CD4-positive, CD25-positive, alpha-beta regulatory T cell (primary cell): ENCODE measurements around the gene UTP4. TPM values are rescaled to one million over a fixed set of nuclear protein-coding genes. Genes with fewer than 3 reads are reported as not detected.
A peak's percentile ranks its signal among the peaks of the same experiment; 100 is the strongest.

Experiments
- ATAC-seq, 2 donors: fragments of 150-1000 bp; cut with Tn5 transposase; one replicate each; pipeline ENCODE4 v1.10.0; 2021; ENCODE audit warnings: low read depth in 2 of 2, moderate number of reproducible peaks in 2 of 2, moderate library complexity in 1 of 2
- DNase-seq, 3 donors: peaks; one replicate each; pipeline versions ENCODE4 v3.0.0 to v3.0.0-alpha.2; 2012 to 2022; ENCODE audit warnings: mixed read lengths in 1 of 3
- H3K27ac ChIP-seq: one replicate; pipeline ENCODE4 v1.7.0; 2013; ENCODE audit warnings: mild to moderate bottlenecking, low read length; ENCODE audit not compliant: insufficient read depth, poor library complexity, severe bottlenecking
- H3K27me3 ChIP-seq: one replicate; pipeline ENCODE4 v1.7.0; 2013; ENCODE audit warnings: low read length; ENCODE audit not compliant: control insufficient read depth, insufficient read depth
- H3K36me3 ChIP-seq: one replicate; pipeline ENCODE4 v1.7.0; 2013; ENCODE audit warnings: mild to moderate bottlenecking, low read length, moderate library complexity; ENCODE audit not compliant: control insufficient read depth, insufficient read depth
- H3K4me1 ChIP-seq: 2 replicates; pipeline ENCODE4 v1.7.0; 2013; ENCODE audit warnings: mild to moderate bottlenecking, low read length; ENCODE audit not compliant: insufficient read depth, control insufficient read depth, poor library complexity, severe bottlenecking
- H3K4me3 ChIP-seq: one replicate; pipeline ENCODE4 v1.7.0; 2013; ENCODE audit warnings: low read depth, mild to moderate bottlenecking, low read length, moderate library complexity
- H3K9me3 ChIP-seq, 2 experiments: 1 replicate in 1 of 2; 2 replicates in 1 of 2; pipeline ENCODE4 v1.7.0; 2013; ENCODE audit warnings: low read length in 2 of 2, mild to moderate bottlenecking in 1 of 2, moderate library complexity in 1 of 2; ENCODE audit not compliant: control insufficient read depth in 2 of 2
- H3K27ac Mint-ChIP-seq, 3 donors: one replicate each; pipeline ENCODE4 v1.8.0; 2020 to 2022; ENCODE audit warnings: mild to moderate bottlenecking in 3 of 3, mixed read lengths in 3 of 3, moderate library complexity in 2 of 3
- H3K27me3 Mint-ChIP-seq: one replicate; pipeline ENCODE4 v1.8.0; 2022; ENCODE audit warnings: mild to moderate bottlenecking, mixed read lengths
- H3K36me3 Mint-ChIP-seq: one replicate; pipeline ENCODE4 v1.8.0; 2020; ENCODE audit warnings: mixed read lengths
- H3K4me1 Mint-ChIP-seq, 4 donors: one replicate each; pipeline ENCODE4 v1.8.0; 2020 to 2022; ENCODE audit warnings: mixed read lengths in 4 of 4, mild to moderate bottlenecking in 1 of 4
- H3K4me3 Mint-ChIP-seq, 4 donors: one replicate each; pipeline ENCODE4 v1.8.0; 2020 to 2022; ENCODE audit warnings: mild to moderate bottlenecking in 4 of 4, mixed read lengths in 4 of 4, moderate library complexity in 3 of 4
- H3K9me3 Mint-ChIP-seq, 7 donors: one replicate each; pipeline ENCODE4 v1.8.0; 2020 to 2022; ENCODE audit warnings: mixed read lengths in 7 of 7, mild to moderate bottlenecking in 3 of 7, moderate library complexity in 2 of 7
- polyA plus RNA-seq, 4 donors: library from polyadenylated mRNA; unstranded; fragments of 300-500 nt; fragmentation: Illumina TruSeq; gene quantifications; one replicate each; pipeline ENCODE4 v1.2.3, GENCODE V29; 2021
- total RNA-seq: library from RNA; stranded (reverse); gene quantifications from one replicate; pipeline ENCODE4 v1.2.3, GENCODE V29; 2022

Gene UTP4
- total and polyA plus RNA-seq, 5 donors from 2014 or later: 44.4 to 63.2 (median 50.8) TPM

DNA sequence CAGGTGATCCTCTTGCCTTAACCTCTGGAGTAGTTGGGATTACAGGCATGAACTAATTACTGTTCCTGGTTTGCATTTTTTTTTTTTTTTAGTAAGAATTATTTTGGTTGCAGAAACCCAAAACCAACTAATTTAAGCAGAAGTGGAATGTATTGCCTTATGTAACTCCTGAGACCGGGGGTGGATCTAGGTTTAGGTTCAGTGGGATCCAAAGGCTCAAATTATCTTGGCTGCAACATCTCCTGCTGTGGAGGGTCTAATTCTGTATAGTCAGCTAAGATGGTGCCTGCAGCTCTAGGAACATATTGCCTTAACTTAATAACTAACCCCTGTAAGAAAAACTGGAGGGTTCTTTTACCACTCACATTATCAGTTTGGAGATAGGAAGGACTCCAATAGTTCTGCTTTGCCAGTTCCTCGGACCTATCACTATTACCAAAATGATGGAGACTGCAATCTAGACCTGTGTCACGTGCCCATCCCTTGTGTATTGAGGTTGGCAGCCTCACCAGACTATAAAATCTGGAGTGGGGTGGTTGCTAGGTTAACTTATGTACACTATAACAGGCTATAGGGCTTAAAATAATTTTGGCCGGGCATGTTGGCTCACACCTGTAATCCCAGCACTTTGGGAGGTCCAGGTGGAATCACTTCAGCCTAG is 63.0 kb downstream of the UTP4 start:
- Histone ChIP-seq H3K27ac (no peak overlapping the region), H3K4me1 (peaks cover 8% of the 10 kb centered on the region), H3K36me3 (no peaks in the 10 kb centered on the region), H3K27me3 (no peaks in the 10 kb centered on the region), H3K4me3 (no peak overlapping the region), H3K9me3 (no peaks in the 10 kb centered on the region)
- Mint-ChIP-seq H3K9me3 (no peaks in the 10 kb centered on the region), H3K27me3 (no peaks in the 10 kb centered on the region), H3K27ac (no peak overlapping the region), H3K36me3 (peaks cover 3% of the 10 kb centered on the region), H3K4me1 (peaks cover 12 to 32% (median 23%) of the 10 kb centered on the region in 4 donors), H3K4me3 (no peak overlapping the region)
- DNase-seq (no peak), ATAC-seq (no peak)

DNA sequence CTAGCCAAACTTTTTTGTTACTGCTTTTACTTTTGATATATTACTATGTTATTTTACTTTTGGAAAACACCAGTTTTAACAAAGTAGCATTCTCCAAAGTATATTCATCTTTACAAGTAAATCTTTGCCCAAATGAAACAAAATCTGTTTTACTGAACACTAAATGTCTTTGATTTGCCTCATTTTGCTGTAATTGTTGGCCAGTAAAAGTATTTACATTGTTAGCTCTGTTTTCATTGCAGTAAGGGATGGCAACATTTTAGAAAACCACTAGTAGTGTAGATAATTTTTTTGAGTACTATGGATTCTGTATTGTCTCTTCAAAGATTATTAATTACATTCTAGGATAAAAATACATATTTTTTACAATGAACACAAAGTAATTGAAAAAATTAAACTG is 65.1 kb downstream of the UTP4 start:
- Mint-ChIP-seq H3K27me3 (no peaks in the 10 kb centered on the region), H3K9me3 (no peaks in the 10 kb centered on the region), H3K36me3 (peaks cover 3% of the 10 kb centered on the region), H3K4me1 (peaks cover 6 to 25% (median 15%) of the 10 kb centered on the region in 4 donors), H3K27ac (no peak overlapping the region), H3K4me3 (no peak overlapping the region)
- H3K27me3 ChIP-seq: no peaks in the 10 kb centered on the region
- ATAC-seq (no peak), DNase-seq (no peak)
- no peak overlapping the region for H3K4me3 ChIP-seq
- peaks cover 4% of the 10 kb centered on the region for H3K4me1 ChIP-seq
- no peak overlapping the region for H3K27ac ChIP-seq
- H3K36me3 ChIP-seq: no peaks in the 10 kb centered on the region
- no peaks in the 10 kb centered on the region for H3K9me3 ChIP-seq

DNA sequence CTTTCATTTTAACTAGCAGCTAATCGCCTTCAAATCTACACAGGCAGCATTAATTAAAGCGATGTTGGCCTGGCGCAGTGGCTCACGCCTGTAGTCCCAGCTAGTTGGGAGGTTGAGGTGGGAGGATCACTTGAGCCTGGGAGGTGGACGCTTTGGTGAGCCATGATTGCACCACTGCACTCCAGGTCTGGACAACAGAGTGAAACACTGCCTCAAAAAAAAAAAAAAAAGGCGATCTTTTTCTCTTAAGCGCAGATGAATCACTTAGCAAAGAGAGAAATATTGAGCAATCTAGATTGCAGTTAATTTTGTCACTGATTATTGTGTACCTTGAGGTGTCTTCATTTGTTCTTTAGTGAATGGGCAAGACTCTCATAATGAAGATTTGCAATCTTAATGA is 66.9 kb downstream of the UTP4 start:
- no peaks in the 10 kb centered on the region for H3K9me3 ChIP-seq
- H3K4me3 Mint-ChIP-seq: no peak overlapping the region
- peaks cover 3% of the 10 kb centered on the region for H3K36me3 Mint-ChIP-seq
- peaks cover 6 to 21% (median 15%) of the 10 kb centered on the region in 4 donors for H3K4me1 Mint-ChIP-seq
- ATAC-seq (no peak), DNase-seq (no peak)
- no peaks in the 10 kb centered on the region for H3K27me3 ChIP-seq
- H3K27ac Mint-ChIP-seq: no peak overlapping the region
- no peak overlapping the region for H3K27ac ChIP-seq
- no peaks in the 10 kb centered on the region for H3K9me3 Mint-ChIP-seq
- no peak overlapping the region for H3K4me3 ChIP-seq
- peaks cover 4% of the 10 kb centered on the region for H3K4me1 ChIP-seq
- H3K27me3 Mint-ChIP-seq: no peaks in the 10 kb centered on the region
- H3K36me3 ChIP-seq: no peaks in the 10 kb centered on the region

DNA sequence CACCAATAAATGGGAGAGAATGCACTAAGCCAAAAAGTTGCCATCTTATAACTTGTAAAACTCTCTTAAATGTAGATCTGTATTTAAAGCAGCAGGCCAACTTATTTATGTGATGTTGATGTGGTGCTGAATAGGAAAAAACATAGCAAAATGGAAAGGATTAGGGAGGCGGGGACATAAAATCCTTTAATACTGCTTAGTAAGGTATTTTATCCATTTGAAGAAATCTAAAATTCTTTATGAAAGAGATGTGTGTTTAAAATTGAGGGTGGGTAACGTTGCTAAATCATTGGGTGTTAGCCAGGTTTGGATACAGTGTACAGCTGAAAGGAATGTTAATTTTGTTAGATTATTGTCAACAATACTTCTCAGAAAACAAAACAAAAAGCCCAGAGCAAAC is 68.8 kb downstream of the UTP4 start:
- DNase-seq (no peak), ATAC-seq (no peak)
- peak overlapping the region; percentile 10 to 36 (median 11) for H3K27ac Mint-ChIP-seq
- H3K36me3 Mint-ChIP-seq: peaks cover 3% of the 10 kb centered on the region
- Histone ChIP-seq H3K27me3 (no peaks in the 10 kb centered on the region), H3K9me3 (no peaks in the 10 kb centered on the region), H3K4me3 (no peak overlapping the region), H3K36me3 (no peaks in the 10 kb centered on the region), H3K4me1 (peaks cover 4% of the 10 kb centered on the region), H3K27ac (no peak overlapping the region)
- no peaks in the 10 kb centered on the region for H3K27me3 Mint-ChIP-seq
- no peak overlapping the region for H3K4me3 Mint-ChIP-seq
- H3K4me1 Mint-ChIP-seq: peaks cover 6 to 28% (median 17%) of the 10 kb centered on the region in 4 donors
- H3K9me3 Mint-ChIP-seq: no peaks in the 10 kb centered on the region

DNA sequence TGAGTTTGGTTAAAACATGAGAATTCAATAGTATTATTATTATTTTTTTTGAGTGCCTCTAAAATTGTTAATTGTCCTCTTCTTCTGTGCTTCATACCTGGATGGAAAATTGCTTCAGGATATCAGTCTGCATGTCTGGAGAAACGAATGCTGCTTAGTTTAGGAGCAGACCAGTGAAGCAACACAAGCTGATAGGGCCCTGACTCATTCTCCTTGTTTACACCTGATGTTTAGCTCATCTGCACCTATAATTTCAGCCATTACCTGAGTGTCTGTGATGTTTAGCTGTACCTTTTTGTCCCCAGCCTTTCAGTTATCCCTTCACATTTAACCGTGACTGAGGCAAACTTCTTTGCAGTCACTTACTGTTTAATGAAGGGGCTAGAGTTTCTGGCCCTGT is 69.3 kb downstream of the UTP4 start:
- DNase-seq (no peak), ATAC-seq (no peak)
- no peaks in the 10 kb centered on the region for H3K36me3 ChIP-seq
- H3K27me3 ChIP-seq: no peaks in the 10 kb centered on the region
- no peak overlapping the region for H3K27ac ChIP-seq
- no peaks in the 10 kb centered on the region for H3K9me3 ChIP-seq
- H3K4me1 ChIP-seq: peaks cover under 1% of the 10 kb centered on the region
- Mint-ChIP-seq H3K36me3 (peaks cover 3% of the 10 kb centered on the region), H3K9me3 (no peaks in the 10 kb centered on the region), H3K4me1 (peaks cover 6 to 27% (median 17%) of the 10 kb centered on the region in 4 donors), H3K4me3 (no peak overlapping the region), H3K27ac (peak overlapping the region in 1 of 3 donors; percentile 60), H3K27me3 (no peaks in the 10 kb centered on the region)
- no peak overlapping the region for H3K4me3 ChIP-seq

DNA sequence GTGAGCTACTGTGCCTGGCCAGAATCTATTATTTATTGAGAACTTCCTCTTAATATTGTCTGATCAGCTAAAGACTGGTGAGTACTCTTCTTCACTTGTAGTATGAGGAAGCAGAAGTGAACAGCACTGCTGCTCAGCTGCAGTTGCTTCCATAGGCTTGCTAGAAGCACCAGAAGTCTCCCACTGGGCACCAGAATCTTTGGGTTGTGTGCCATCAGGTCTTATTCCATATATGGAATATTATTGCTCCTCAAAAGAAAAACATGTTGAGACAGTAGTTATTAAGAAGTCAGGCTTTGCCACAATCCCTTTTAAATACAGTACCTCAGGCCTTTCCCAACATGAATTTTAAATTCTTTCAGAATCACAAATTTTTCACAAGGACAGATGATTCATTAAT is 71.7 kb downstream of the UTP4 start:
- Histone ChIP-seq H3K4me1 (no peaks in the 10 kb centered on the region), H3K36me3 (no peaks in the 10 kb centered on the region), H3K27me3 (no peaks in the 10 kb centered on the region), H3K4me3 (no peak overlapping the region), H3K9me3 (no peaks in the 10 kb centered on the region), H3K27ac (no peak overlapping the region)
- H3K4me3 Mint-ChIP-seq: no peak overlapping the region
- peak overlapping the region in 2 of 3 donors; percentile 49 to 72 for H3K27ac Mint-ChIP-seq
- ATAC-seq (no peak), DNase-seq (no peak)
- H3K36me3 Mint-ChIP-seq: peaks cover 3% of the 10 kb centered on the region
- no peaks in the 10 kb centered on the region for H3K9me3 Mint-ChIP-seq
- H3K4me1 Mint-ChIP-seq: peaks cover 7 to 23% (median 11%) of the 10 kb centered on the region in 4 donors
- no peaks in the 10 kb centered on the region for H3K27me3 Mint-ChIP-seq

GRCh38 chr16:69209735-69210134 is 77.3 kb downstream of the UTP4 start:
- Mint-ChIP-seq H3K27me3 (no peaks in the 10 kb centered on the region), H3K9me3 (no peaks in the 10 kb centered on the region), H3K4me3 (no peak overlapping the region), H3K4me1 (peaks cover 7 to 15% (median 8%) of the 10 kb centered on the region in 4 donors), H3K27ac (no peak overlapping the region), H3K36me3 (no peaks in the 10 kb centered on the region)
- Histone ChIP-seq H3K36me3 (no peaks in the 10 kb centered on the region), H3K27ac (no peak overlapping the region), H3K4me1 (no peaks in the 10 kb centered on the region), H3K27me3 (no peaks in the 10 kb centered on the region), H3K9me3 (no peaks in the 10 kb centered on the region), H3K4me3 (no peak overlapping the region)
- ATAC-seq (no peak), DNase-seq (no peak)

DNA sequence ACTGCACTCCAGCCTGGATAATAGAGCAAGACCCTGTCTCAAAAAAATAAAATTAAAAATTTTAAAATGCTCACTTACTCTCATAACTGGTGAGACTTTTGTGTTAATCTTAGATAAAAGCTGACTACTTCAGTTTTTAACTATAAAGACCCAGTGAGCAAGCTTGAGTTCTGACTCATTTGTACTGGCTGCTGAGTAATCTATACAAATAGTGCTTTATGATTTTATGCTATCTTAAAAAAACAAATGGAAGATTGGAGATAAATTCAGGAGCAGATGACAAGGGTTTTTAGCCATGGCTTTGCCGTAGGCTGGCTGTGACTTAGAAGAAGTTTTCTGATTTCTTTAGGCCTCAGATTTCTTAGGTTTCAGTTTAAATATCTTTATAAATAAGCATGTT is 85.0 kb downstream of the UTP4 start:
- H3K27ac Mint-ChIP-seq: peak overlapping the region in 1 of 3 donors; percentile 23
- no peaks in the 10 kb centered on the region for H3K4me1 ChIP-seq
- H3K36me3 Mint-ChIP-seq: no peaks in the 10 kb centered on the region
- DNase-seq (no peak), ATAC-seq (no peak)
- H3K27ac ChIP-seq: no peak overlapping the region
- H3K9me3 ChIP-seq: no peaks in the 10 kb centered on the region
- H3K36me3 ChIP-seq: no peaks in the 10 kb centered on the region
- H3K27me3 ChIP-seq: no peaks in the 10 kb centered on the region
- H3K27me3 Mint-ChIP-seq: no peaks in the 10 kb centered on the region
- no peaks in the 10 kb centered on the region for H3K9me3 Mint-ChIP-seq
- no peak overlapping the region for H3K4me3 Mint-ChIP-seq
- H3K4me3 ChIP-seq: no peak overlapping the region
- H3K4me1 Mint-ChIP-seq: peaks cover 6 to 23% (median 16%) of the 10 kb centered on the region in 4 donors
